Heart left ventricle (tissue), 16 donors: ENCODE data around the gene SLC35F5. TPM values are rescaled to one million over a fixed set of nuclear protein-coding genes. Genes with fewer than 3 reads are reported as not detected.
"Not testable (repeated sequence)": the region's sequence is repeated elsewhere in the genome, so short reads cannot be mapped to it uniquely, and the experiment has no call there.

Experiments used
- ATAC-seq, 4 donors: fragments of 200-7000 bp; cut with Tn5 transposase; one replicate each; pipeline ENCODE4 v1.9.1; 2020 to 2022; ENCODE audit warnings: moderate library complexity in 4 of 4, mild to moderate bottlenecking in 3 of 4, moderate number of reproducible peaks in 1 of 4
- DNase-seq, 5 donors: peaks; one replicate each; pipeline ENCODE4 v3.0.0-alpha.2; 2020
- H3K27ac ChIP-seq, 12 donors: fragments of 200-600 bp; sonication (generic) in 4 of 12; one replicate each; pipeline versions ENCODE4 v1.5.0 to v1.8.0; 2016 to 2022; ENCODE audit warnings: mild to moderate bottlenecking in 2 of 12
- H3K27me3 ChIP-seq, 9 donors: fragments of 200-600 bp; sonication (generic) in 2 of 9; one replicate each; pipeline versions ENCODE4 v1.5.1 to v1.8.0; 2016 to 2022; ENCODE audit warnings: mild to moderate bottlenecking in 3 of 9
- H3K36me3 ChIP-seq, 9 donors: fragments of 200-600 bp; sonication (generic) in 2 of 9; one replicate each; pipeline versions ENCODE4 v1.5.0 to v1.8.0; 2018 to 2022; ENCODE audit warnings: mild to moderate bottlenecking in 2 of 9
- H3K4me1 ChIP-seq, 12 donors: fragments of 200-600 bp; sonication (generic) in 4 of 12; one replicate each; pipeline versions ENCODE4 v1.5.0 to v1.8.0; 2016 to 2022; ENCODE audit warnings: mild to moderate bottlenecking in 3 of 12
- H3K4me3 ChIP-seq, 12 donors: fragments of 200-600 bp; sonication (generic) in 4 of 12; one replicate each; pipeline versions ENCODE4 v1.5.0 to v1.8.0; 2017 to 2022; ENCODE audit warnings: mild to moderate bottlenecking in 9 of 12, moderate library complexity in 4 of 12
- H3K9me3 ChIP-seq, 12 donors: fragments of 200-600 bp; sonication (generic) in 4 of 12; one replicate each; pipeline versions ENCODE4 v1.5.0 to v1.8.0; 2016 to 2022; ENCODE audit warnings: mild to moderate bottlenecking in 1 of 12
- CTCF ChIP-seq, 12 donors: fragments of 200-600 bp; sonication (generic) in 4 of 12; IDR thresholded peaks; one replicate each; pipeline versions ENCODE4 v1.5.0 to v1.8.0; 2018 to 2022; ENCODE audit warnings: antibody characterized with exemption in 12 of 12, mild to moderate bottlenecking in 5 of 12
- POLR2A ChIP-seq, 2 donors: fragments of 450-650 bp; IDR thresholded peaks; one replicate each; pipeline ENCODE4 v1.6.1; 2017; ENCODE audit warnings: antibody characterized with exemption in 2 of 2, mild to moderate bottlenecking in 2 of 2, moderate library complexity in 2 of 2
- WGBS, 4 donors: extraction: QIAGEN DNeasy Blood & Tissue Kit in 2 of 4; methylation state at CpG; one replicate each; pipeline versions ENCODE4 v1.1.5 to v1.1.7; 2013 to 2018; 5-methylcytosine and 5-hydroxymethylcytosine counted together
- intact Hi-C, 10 donors: fragments of 100-400 bp; cut with DNase I; formaldehyde crosslinking; loops; one replicate each; pipeline versions ENCODE4 v1.11.1 to v1.14.2; 2022
- polyA plus RNA-seq, 2 donors: library from polyadenylated mRNA; stranded (reverse); fragments of 200-250 nt; gene quantifications; one replicate each; pipeline ENCODE4 v1.2.3, GENCODE V29; 2013
- total RNA-seq, 9 donors: library from RNA; depleted of rRNA in 2 of 9; stranded (reverse); fragments of >200 nt in 2 of 9; fragmentation: NEBNext Ultra II Directional in 3 of 9; extraction: Animal tissue kit (Norgen Biotek cat#: 25700) in 3 of 9; gene quantifications; one replicate each; pipeline versions ENCODE4 v1.1.0 to v1.2.4, GENCODE V29; 2016 to 2023
- donor health status: ischemic (EF 13 %, LVEDD 7.1; RV severe dilation, severe dysfunction).
- donor health status: healthy with polysubstance abuse.
- donor health status: DM: no; HTN: yes; CAD: no.
- donor health status: DM: no; HTN: no; CAD: no.
- donor health status: ischemic (EF 25% LVEDD 6.9; RV normal size, moderate dysfunction).
- donor health status: ischemic (EF 25% LVEDD 5.7; RV mildly dilated, moderate dysfunction).
- donor health status: healthy.
- donor health status: DM: yes; HTN: yes; CAD: no.
- donor health status: ischemic (EF 35%, LVEDD 5.7; RV mildly dilated, moderate dysfunction).
- donor health status: nonischemic (EF 11% LVEDD 7.7; RV severe dilation, severe dysfunction).
- donor health status: DM: yes; HTN: yes; CAD: no.
- donor health status: PGD.
- donor health status: ischemic (EF 29% LVEDD 5.4; RV normal size, mild dysfunction).
- donor health status: nonischemic (EF 23%, LVEDD 6.1; RV moderate dilation, normal function).

The SLC35F5 gene
- total and polyA plus RNA-seq, 11 donors, result 22.6 to 97.2 (median 61.9) TPM

GRCh38 chr2:113697516-113697915 lies 58.9 kb downstream of the SLC35F5 start:
- TF ChIP-seq POLR2A (IDR thresholded peaks at IDR 0.05), result no peak
- TF ChIP-seq CTCF (IDR thresholded peaks at IDR 0.05), result no peak
- 97 to 98% (median 97%) methylated on average over 4 of the region's 4 CpGs for WGBS, 4 donors
- Histone ChIP-seq H3K27me3 (no peaks in the 10 kb centered on the region), H3K4me1 (peaks cover 0 to 27% (median 3%) of the 10 kb centered on the region in 12 donors), H3K27ac (no peak overlapping the region), H3K4me3 (no peak overlapping the region), H3K36me3 (no peaks in the 10 kb centered on the region), H3K9me3 (no peaks in the 10 kb centered on the region)
- DNase-seq (no peak), ATAC-seq (no peak)
- intact Hi-C loops, result no loop called here

GRCh38 chr2:113694438-113694837 lies 62.0 kb downstream of the SLC35F5 start:
- H3K27ac ChIP-seq, result peak overlapping the region in 2 of 12 donors; percentile 10 to 37
- ATAC-seq (no peak), DNase-seq (no peak)
- no peaks in the 10 kb centered on the region for H3K9me3 ChIP-seq
- H3K27me3 ChIP-seq, result no peaks in the 10 kb centered on the region
- no peak overlapping the region for H3K4me3 ChIP-seq
- no peaks in the 10 kb centered on the region for H3K36me3 ChIP-seq
- peaks cover 0 to 21% (median 0%) of the 10 kb centered on the region in 12 donors for H3K4me1 ChIP-seq
- TF ChIP-seq CTCF (IDR thresholded peaks at IDR 0.05) (no peak), POLR2A (IDR thresholded peaks at IDR 0.05) (no peak)
- WGBS, 4 donors, result 58 to 77% (median 67%) methylated on average over 9 of the region's 9 CpGs
- intact Hi-C loops, result loop anchor here in 1 of 10 donors (5.0 kb wide), 1 partner anchor 92 kb away; no protein-coding TSS in a partner anchor

GRCh38 chr2:113692698-113693428 lies 63.6 kb downstream of the SLC35F5 start:
- H3K4me1 ChIP-seq, result peaks cover 0 to 21% (median 0%) of the 10 kb centered on the region in 12 donors
- H3K36me3 ChIP-seq, result no peaks in the 10 kb centered on the region
- 74 to 92% (median 87%) methylated on average over 3 of the region's 3 CpGs for WGBS, 4 donors
- intact Hi-C loops, result loop anchor here in 1 of 10 donors (5.0 kb wide), 1 partner anchor 91 kb away; no protein-coding TSS in a partner anchor
- H3K27ac ChIP-seq, result peak overlapping the region in 4 of 12 donors; percentile 10 to 70 (median 28)
- no peaks in the 10 kb centered on the region for H3K9me3 ChIP-seq
- ATAC-seq (peak in 1 of 4 donors; percentile 13), DNase-seq (no peak)
- no peak for TF ChIP-seq POLR2A (IDR thresholded peaks at IDR 0.05)
- no peak for TF ChIP-seq CTCF (IDR thresholded peaks at IDR 0.05)
- no peak overlapping the region for H3K4me3 ChIP-seq
- H3K27me3 ChIP-seq, result no peaks in the 10 kb centered on the region

GRCh38 chr2:113690871-113691270 lies 65.6 kb downstream of the SLC35F5 start:
- ATAC-seq, result not testable (repeated sequence)
- intact Hi-C loops, result loop anchor here in 1 of 10 donors (5.0 kb wide), 1 partner anchor 89 kb away; no protein-coding TSS in a partner anchor

More at GRCh38 chr2:113690871-113691270, 65.6 kb downstream of the SLC35F5 start:
- WGBS, 4 donors, result 62 to 99% (median 66%) methylated on average over 2 to 3 of the region's 3 CpGs
- not testable (repeated sequence) for H3K9me3 ChIP-seq, H3K27me3 ChIP-seq, H3K4me3 ChIP-seq, H3K36me3 ChIP-seq, DNase-seq, H3K27ac ChIP-seq
- peaks cover 0 to 21% (median 0%) of the 10 kb centered on the region in 12 donors for H3K4me1 ChIP-seq
